SHP77 treated with DMSO at 0.1 percent for 48 hours (cell line): ENCODE data around the gene DGKB.
"Not testable (repeated sequence)": the region's sequence is repeated elsewhere in the genome, so short reads cannot be mapped to it uniquely, and the experiment has no call there.

Source experiments
- DNase-seq: peaks from one replicate; lab custom pipeline; 2025; lab: John Stamatoyannopoulos, UW

DGKB gene

DNA sequence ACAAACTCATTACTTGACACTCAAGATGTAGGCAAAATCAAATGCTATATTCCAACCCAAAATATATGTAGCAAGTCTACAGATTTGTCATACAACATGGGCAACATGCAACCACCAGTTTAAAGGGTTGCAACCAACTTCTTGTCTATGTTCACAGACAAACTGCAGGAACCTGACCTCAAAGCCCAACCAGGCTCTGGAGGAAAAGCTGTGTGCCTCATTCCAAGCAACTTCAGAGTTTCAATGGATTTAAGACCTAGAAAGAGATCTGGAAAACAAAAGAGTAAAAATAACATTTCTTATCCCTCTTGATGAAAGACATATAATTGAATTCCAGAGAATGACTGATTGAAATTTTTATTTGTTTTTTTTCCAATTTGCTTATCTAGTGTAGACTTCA is 612.6 kb downstream of the DGKB start:
- no peak for DNase-seq

GRCh38 chr7:14288701-14289100 is 613.9 kb downstream of the DGKB start:
- no peak for DNase-seq

DNA sequence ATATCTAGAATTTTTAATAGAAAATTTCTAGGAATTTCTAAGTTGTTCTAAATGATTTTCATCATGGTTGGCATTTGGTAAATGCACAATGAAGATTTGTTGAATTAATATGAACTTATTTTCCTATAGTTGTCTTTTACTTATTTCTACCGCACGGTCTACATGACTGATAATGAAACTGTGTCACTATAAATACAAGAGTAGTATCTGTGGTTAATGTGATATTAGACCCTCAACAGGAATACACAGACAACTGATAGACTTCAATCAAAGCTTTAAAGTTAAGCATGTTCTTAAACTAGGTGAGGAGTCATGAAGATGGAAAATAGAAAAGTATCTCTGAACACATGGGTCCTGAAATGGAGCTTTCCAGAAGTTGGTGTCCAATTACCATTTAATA is 615.2 kb downstream of the DGKB start:
- DNase-seq: no peak

- DNase-seq: no peak
Measured at GRCh38 chr7:14286036-14286435, 616.5 kb downstream of the DGKB start.

- not testable (repeated sequence) for DNase-seq
Measured at GRCh38 chr7:14279065-14279871, 623.3 kb downstream of the DGKB start.

DNA sequence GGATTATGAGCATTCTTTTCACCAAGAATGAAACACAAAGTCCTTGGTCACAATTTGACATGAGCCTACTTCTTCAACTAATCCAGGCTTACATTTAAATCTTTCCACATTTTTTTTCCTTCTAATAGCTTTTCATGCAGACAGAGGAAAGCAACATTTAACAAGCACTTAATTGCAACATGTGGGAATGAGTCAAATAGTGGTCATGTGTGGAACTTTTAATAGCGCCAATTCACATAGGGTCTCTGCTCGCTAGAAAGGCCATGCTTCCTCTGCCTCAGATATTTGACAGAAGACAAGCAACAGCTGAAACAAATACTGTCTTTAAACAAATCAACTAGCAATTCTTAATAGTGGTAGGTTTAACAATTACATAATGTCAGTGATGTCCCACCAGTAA is 627.2 kb downstream of the DGKB start:
- no peak for DNase-seq

- DNase-seq: no peak
Measured at GRCh38 chr7:14271441-14271840, 631.1 kb downstream of the DGKB start.

GRCh38 chr7:14270099-14270498 is 632.5 kb downstream of the DGKB start:
- DNase-seq: no peak

DNA sequence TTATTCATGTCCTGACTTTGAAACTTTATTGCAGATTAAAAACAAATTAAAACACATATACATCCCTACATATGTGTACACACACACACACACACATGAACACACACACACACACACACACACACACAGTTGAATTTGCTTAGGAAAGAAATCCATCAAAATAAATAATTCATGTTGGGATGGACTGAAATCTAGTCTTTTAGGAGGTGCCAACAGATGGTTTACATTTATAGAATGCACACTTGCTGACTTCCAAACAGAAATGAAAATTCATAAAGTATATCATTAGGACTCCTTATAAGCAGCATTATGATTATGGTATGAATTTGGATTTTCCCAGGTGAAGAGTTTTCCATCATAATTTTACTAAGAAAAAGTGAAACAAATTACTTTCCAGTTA is 642.5 kb downstream of the DGKB start:
- DNase-seq: no peak

- DNase-seq: no peak
Measured at GRCh38 chr7:14258861-14259260, 643.7 kb downstream of the DGKB start.

- DNase-seq: no peak
Measured at GRCh38 chr7:14258441-14258840, 644.1 kb downstream of the DGKB start.

GRCh38 chr7:14252458-14252857 is 650.1 kb downstream of the DGKB start:
- DNase-seq: no peak

DNA sequence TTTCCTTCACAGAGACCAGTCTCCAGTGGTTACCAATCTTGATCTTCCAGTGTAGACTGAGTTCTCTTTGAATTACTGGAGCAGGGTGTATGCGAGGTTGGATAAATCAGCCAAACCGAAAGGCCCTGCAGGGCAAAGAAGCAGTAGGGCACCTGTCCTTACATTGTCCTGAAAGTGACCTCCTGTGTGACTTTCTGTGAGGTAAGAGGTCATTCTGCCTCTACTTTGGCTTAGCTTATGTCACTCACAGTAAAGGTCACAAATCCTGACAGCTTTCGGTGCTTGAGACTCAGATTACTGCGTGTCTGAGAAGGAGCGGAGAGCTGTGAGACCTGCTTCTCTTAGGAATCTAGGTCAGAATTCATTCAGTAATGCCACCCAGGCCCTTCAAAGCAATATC is 660.4 kb downstream of the DGKB start:
- DNase-seq: no peak

DNA sequence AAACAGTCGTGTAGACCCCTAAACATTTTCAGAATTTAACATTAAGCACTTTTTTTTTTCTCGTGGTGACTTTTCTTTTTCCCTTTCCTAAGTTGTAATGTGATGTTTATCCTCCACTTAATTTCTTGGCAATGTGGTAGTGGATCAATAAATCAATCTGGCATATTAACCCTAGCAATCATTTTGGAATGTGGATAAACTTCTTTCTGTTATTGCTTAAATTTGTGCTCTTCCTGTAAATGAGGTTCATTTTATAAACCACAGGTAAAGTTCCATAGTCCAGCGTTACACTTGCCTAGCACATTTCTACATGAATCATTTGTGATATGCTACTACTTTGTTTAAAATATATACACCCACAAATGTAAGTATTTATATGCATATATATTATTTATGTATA is 665.7 kb downstream of the DGKB start:
- no peak for DNase-seq

- DNase-seq: no peak
Measured at GRCh38 chr7:14235056-14235455, 667.5 kb downstream of the DGKB start.

- DNase-seq: no peak
Measured at GRCh38 chr7:14233868-14234369, 668.6 kb downstream of the DGKB start.

GRCh38 chr7:14233076-14233867 is 669.3 kb downstream of the DGKB start:
- no peak for DNase-seq

GRCh38 chr7:14229047-14229446 is 673.5 kb downstream of the DGKB start:
- no peak for DNase-seq

DNA sequence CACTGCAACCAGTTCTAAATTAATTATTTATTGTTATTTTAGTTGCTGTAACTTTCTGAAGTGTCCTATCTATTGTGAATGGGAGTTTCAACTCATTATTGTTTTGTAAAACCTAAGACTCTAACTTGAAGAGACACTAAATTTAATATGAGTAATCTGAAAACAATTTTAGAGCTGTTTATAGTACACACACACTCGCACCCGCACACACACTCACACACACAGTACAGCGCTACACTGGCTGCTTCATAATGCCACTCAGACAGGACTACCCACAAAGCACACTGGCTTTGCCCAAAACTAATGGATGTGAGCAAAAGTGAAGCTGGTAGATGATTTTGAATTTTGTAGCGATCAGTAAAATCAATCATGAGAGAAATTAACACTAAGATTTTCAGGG is 674.2 kb downstream of the DGKB start:
- DNase-seq: no peak

DNA sequence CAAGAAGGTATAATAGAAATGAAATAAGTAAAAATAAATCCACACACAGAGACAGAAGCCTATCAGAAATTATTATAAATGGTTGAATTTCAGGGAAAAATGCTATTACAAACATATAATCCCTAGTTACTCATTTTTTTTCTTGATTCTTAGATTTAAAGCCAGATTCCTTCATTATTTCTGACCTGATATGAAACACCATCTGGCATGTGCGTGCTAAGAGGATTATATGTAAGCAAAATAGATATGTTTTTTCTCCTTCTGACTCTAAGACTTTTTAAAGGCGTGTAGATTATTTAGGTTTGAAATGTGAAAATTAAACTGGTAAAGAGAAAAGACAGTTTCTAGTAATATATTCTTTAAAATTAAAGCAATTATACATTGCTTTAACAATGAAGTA is 676.4 kb downstream of the DGKB start:
- DNase-seq: no peak

GRCh38 chr7:14219125-14219524 is 683.4 kb downstream of the DGKB start:
- no peak for DNase-seq

GRCh38 chr7:14218338-14218737 is 684.2 kb downstream of the DGKB start:
- DNase-seq: no peak

- no peak for DNase-seq
Measured at GRCh38 chr7:14209896-14210484, 692.6 kb downstream of the DGKB start.
